Tibial nerve (tissue), 3 donors: ENCODE measurements around the gene BAMBI.

Experiments used
- POLR2A ChIP-seq, 2 donors: fragments of 450-650 bp; IDR thresholded peaks; one replicate each; pipeline ENCODE4 v1.6.1; 2017; ENCODE audit warnings: antibody characterized with exemption in 2 of 2, mild to moderate bottlenecking in 2 of 2, moderate library complexity in 2 of 2
- TF ChIP-seq, protein P1 (sequence below), 5 experiments: fragments of 200-600 bp in 3 of 5; fragments of 450-650 bp in 2 of 5; sonication (generic) in 3 of 5; IDR thresholded peaks; one replicate each; pipeline ENCODE4 v1.5.1; 2016 to 2019; ENCODE audit warnings: antibody characterized with exemption in 5 of 5, mild to moderate bottlenecking in 3 of 5, moderate library complexity in 2 of 5

DNA sequence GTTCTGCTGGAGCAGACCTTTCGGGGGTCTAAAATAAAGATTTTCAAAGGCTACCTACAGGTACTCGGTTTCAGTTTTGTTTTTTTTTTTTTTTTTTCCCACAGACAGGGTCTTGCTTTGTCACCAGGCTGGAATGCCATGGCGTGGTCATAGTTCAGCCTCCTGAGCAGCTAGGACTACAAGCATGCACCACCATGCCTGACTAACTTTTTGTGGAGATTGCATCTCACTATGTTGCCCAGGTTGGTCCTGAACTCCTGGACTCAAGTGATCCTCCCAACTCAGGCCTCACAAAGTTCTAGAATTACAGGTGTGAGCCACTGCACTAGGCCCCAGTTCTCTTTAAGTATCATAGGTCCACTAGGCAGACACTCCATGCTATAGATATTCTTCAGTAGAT, 34.5 kb downstream of the BAMBI start:
- TF ChIP-seq POLR2A (IDR thresholded peaks at IDR 0.05), result no peak
- TF ChIP-seq, protein P1, sequence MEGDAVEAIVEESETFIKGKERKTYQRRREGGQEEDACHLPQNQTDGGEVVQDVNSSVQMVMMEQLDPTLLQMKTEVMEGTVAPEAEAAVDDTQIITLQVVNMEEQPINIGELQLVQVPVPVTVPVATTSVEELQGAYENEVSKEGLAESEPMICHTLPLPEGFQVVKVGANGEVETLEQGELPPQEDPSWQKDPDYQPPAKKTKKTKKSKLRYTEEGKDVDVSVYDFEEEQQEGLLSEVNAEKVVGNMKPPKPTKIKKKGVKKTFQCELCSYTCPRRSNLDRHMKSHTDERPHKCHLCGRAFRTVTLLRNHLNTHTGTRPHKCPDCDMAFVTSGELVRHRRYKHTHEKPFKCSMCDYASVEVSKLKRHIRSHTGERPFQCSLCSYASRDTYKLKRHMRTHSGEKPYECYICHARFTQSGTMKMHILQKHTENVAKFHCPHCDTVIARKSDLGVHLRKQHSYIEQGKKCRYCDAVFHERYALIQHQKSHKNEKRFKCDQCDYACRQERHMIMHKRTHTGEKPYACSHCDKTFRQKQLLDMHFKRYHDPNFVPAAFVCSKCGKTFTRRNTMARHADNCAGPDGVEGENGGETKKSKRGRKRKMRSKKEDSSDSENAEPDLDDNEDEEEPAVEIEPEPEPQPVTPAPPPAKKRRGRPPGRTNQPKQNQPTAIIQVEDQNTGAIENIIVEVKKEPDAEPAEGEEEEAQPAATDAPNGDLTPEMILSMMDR (IDR thresholded peaks at IDR 0.05), result no peak
